Measurements from ENCODE around the gene SH3GLB2. TPM values are rescaled to one million over a fixed set of nuclear protein-coding genes. Genes with fewer than 3 reads are reported as not detected.
"Not testable (repeated sequence)": the region's sequence is repeated elsewhere in the genome, so short reads cannot be mapped to it uniquely, and the experiment has no call there.

SH3GLB2 gene
- total RNA-seq, 2 experiments from 2014 or later: 107 to 109 TPM

GRCh38 chr9:129042016-129042415, 13.9 kb upstream of the SH3GLB2 start:
- H3K27ac Mint-ChIP-seq: no peak overlapping the region
- no peaks in the 10 kb centered on the region for H3K9me3 Mint-ChIP-seq (ENCODE audit: insufficient read depth)
- POLR2A ChIA-PET: no interaction called here
- CTCF ChIA-PET: no interaction called here
- no peaks in the 10 kb centered on the region for H3K27me3 Mint-ChIP-seq (ENCODE audit: low read depth)
- no peak overlapping the region for H3K4me3 Mint-ChIP-seq
- DNase-seq: no peak
- no peak for ATAC-seq
- H3K36me3 Mint-ChIP-seq (ENCODE audit: low read depth): peaks cover 24% of the 10 kb centered on the region
- H3K4me1 Mint-ChIP-seq (ENCODE audit: low read depth): peaks cover 16% of the 10 kb centered on the region

GRCh38 chr9:129040113-129040643, 12.0 kb upstream of the SH3GLB2 start:
- DNase-seq: no peak
- ChIA-PET CTCF (no interaction called here), POLR2A (no interaction called here)
- Mint-ChIP-seq H3K27me3 (ENCODE audit: low read depth) (no peaks in the 10 kb centered on the region), H3K27ac (no peak overlapping the region), H3K36me3 (ENCODE audit: low read depth) (peaks cover 18% of the 10 kb centered on the region), H3K4me3 (no peak overlapping the region), H3K4me1 (ENCODE audit: low read depth) (peaks cover 31% of the 10 kb centered on the region), H3K9me3 (ENCODE audit: insufficient read depth) (no peaks in the 10 kb centered on the region)
- no peak for ATAC-seq

DNA sequence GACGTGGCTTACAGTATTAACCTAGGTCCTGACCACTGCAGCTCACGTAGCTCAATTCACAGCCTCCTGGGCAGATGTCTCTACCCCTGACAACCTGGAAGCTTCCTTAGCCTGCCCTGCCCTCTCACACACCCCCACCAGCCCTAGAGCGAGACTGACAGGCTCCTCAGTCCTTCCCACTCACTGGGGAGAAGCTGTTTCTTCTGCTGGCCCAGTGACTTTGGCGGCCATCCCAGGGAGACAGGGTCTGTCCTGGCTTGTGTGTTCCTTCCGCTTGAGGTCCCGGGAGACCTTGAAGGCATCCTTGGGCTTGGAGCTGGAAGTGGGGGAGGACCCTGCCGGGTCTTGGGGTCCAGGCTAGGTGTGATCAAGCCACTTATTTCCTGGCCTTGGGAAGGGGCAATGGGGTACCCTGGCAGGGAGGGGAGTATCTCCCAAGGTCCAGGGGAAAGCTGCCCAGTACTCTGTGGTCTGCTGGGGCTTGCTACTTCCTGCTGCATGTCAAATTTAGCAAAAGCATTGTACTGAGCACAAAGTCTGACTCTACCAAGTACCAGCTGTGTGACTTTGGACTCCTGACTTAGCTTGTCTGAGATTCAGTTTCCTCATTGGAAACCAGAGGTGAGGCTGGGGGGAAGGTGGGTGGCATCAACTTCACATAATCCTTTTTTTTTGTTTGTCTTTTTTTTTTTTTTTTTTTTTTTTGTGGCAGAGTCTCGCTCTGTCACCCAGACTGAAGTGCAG, 10.2 kb upstream of the SH3GLB2 start:
- Mint-ChIP-seq H3K4me1 (ENCODE audit: low read depth) (peaks cover 31% of the 10 kb centered on the region), H3K36me3 (ENCODE audit: low read depth) (peaks cover 14% of the 10 kb centered on the region), H3K27me3 (ENCODE audit: low read depth) (no peaks in the 10 kb centered on the region), H3K4me3 (peak overlapping the region; percentile 98), H3K9me3 (ENCODE audit: insufficient read depth) (no peaks in the 10 kb centered on the region), H3K27ac (no peak overlapping the region)
- DNase-seq: no peak
- POLR2A ChIA-PET: interaction anchor here (0.6 to 1.8 kb wide), 4 partner anchors 33 to 749 kb away, joined by 3 to 6 read pairs (median 4); partner anchors contain the start of gene PTPA
- ATAC-seq: no peak
- CTCF ChIA-PET: interaction anchor here (1.0 kb wide), 1 partner anchor 10 kb away, joined by 4 read pairs; the partner anchor contains the start of gene SH3GLB2

GRCh38 chr9:129037767-129038098, 9.6 kb upstream of the SH3GLB2 start:
- POLR2A ChIA-PET: interaction anchor here (0.7 to 1.8 kb wide), 3 partner anchors 33 to 748 kb away, joined by 3 to 6 read pairs (median 5); partner anchors contain the start of gene PTPA
- H3K9me3 Mint-ChIP-seq (ENCODE audit: insufficient read depth): no peaks in the 10 kb centered on the region
- H3K4me1 Mint-ChIP-seq (ENCODE audit: low read depth): peaks cover 31% of the 10 kb centered on the region
- H3K27ac Mint-ChIP-seq: no peak overlapping the region
- peak overlapping the region; percentile 98 for H3K4me3 Mint-ChIP-seq
- H3K27me3 Mint-ChIP-seq (ENCODE audit: low read depth): no peaks in the 10 kb centered on the region
- DNase-seq: no peak
- no peak for ATAC-seq
- H3K36me3 Mint-ChIP-seq (ENCODE audit: low read depth): peaks cover 13% of the 10 kb centered on the region
- CTCF ChIA-PET: interaction anchor here (1.0 kb wide), 1 partner anchor 10 kb away, joined by 4 read pairs; the partner anchor contains the start of gene SH3GLB2

DNA sequence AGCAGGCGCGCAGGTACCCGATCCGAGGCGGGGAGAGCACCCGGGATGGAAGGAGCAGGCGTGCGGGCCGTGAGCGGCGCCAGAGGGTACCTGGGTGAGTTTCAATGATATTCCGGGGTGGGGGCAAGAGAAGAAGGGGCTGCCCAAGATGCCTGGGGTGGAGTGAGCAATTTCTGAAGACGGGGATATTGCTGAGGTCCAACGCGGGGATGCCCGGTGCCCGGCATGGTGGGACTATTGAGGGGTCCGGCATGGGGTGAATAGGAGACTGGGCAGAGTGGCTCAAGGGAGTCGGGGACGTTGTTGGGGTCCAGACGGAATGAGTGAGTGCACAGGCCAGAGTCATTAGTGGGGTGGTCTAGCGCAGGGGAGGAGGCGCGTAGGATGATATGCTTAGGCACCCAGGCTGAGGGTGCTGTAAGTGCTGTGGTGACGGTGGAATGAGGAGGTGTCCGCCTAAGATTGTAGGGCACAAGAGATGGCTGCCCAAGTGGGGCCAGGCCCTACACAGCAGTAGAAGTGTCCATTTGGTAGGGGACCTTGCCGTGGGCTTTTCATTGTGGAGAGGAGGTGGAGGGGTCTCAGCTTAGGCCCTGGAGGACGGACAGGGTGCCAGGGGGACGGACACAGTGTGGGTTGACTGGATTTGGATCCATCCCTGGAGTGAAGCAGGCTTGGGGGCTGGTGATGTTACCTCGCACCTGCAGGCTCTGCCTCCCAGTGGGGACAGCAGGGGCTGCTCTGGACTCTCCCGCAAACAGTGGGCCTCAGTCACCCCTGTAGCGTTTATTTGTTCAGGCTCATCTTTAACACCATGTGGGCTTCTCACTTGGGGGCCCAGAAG, 9.0 kb upstream of the SH3GLB2 start:
- ATAC-seq: no peak
- CTCF ChIA-PET: interaction anchor here (0.7 to 1.7 kb wide), 5 partner anchors 9 to 219 kb away, joined by 3 to 7 read pairs (median 4); partner anchors contain the start of genes DOLPP1, ENDOG and SH3GLB2
- peak overlapping the region; percentile 98 for H3K4me3 Mint-ChIP-seq
- peak overlapping the region; percentile 79 for H3K27ac Mint-ChIP-seq
- DNase-seq: no peak
- no peaks in the 10 kb centered on the region for H3K9me3 Mint-ChIP-seq (ENCODE audit: insufficient read depth)
- POLR2A ChIA-PET: interaction anchor here (1.0 to 1.3 kb wide), 2 partner anchors 34 to 44 kb away, joined by 5 read pairs; partner anchors contain the start of gene DOLPP1
- H3K4me1 Mint-ChIP-seq (ENCODE audit: low read depth): peaks cover 31% of the 10 kb centered on the region
- peaks cover 8% of the 10 kb centered on the region for H3K36me3 Mint-ChIP-seq (ENCODE audit: low read depth)
- H3K27me3 Mint-ChIP-seq (ENCODE audit: low read depth): no peaks in the 10 kb centered on the region

GRCh38 chr9:129036241-129036922, 8.3 kb upstream of the SH3GLB2 start, which contains the start of gene MIGA2:
Gene MIGA2, plus strand, starts transcription at chr9:129036626. Its CDS starts 3,969 bp downstream, at chr9:129040595.
- ATAC-seq (peak; percentile 99), DNase-seq (peak; percentile 98)
- H3K27ac Mint-ChIP-seq: peak within 1 kb of the TSS; percentile 79
- POLR2A ChIA-PET: interaction anchor here (1.3 kb wide), 1 partner anchor 45 kb away, joined by 5 read pairs; the partner anchor contains the start of gene DOLPP1
- CTCF ChIA-PET: interaction anchor here (0.7 to 1.7 kb wide), 5 partner anchors 38 to 219 kb away, joined by 3 to 7 read pairs (median 4); partner anchors contain the start of genes DOLPP1 and ENDOG
- H3K4me3 Mint-ChIP-seq: peak within 1 kb of the TSS; percentile 98
- no peaks in the 10 kb centered on the region for H3K9me3 Mint-ChIP-seq (ENCODE audit: insufficient read depth)
- no peaks in the 10 kb centered on the region for H3K27me3 Mint-ChIP-seq (ENCODE audit: low read depth)
- H3K36me3 Mint-ChIP-seq (ENCODE audit: low read depth): peaks cover 2% of the 10 kb centered on the region
- peaks cover 31% of the 10 kb centered on the region for H3K4me1 Mint-ChIP-seq (ENCODE audit: low read depth)

- Mint-ChIP-seq H3K27ac (peak overlapping the region; percentile 79), H3K4me3 (peak overlapping the region; percentile 98), H3K4me1 (ENCODE audit: low read depth) (peaks cover 31% of the 10 kb centered on the region)
- ChIA-PET POLR2A (interaction anchor here (1.3 kb wide), 1 partner anchor 45 kb away, joined by 5 read pairs; the partner anchor contains the start of gene DOLPP1), CTCF (interaction anchor here (1.0 to 1.7 kb wide), 4 partner anchors 38 to 218 kb away, joined by 3 to 7 read pairs (median 4); partner anchors contain the start of genes DOLPP1 and ENDOG)
- not testable (repeated sequence) for H3K27me3 Mint-ChIP-seq (ENCODE audit: low read depth); ATAC-seq; DNase-seq; H3K36me3 Mint-ChIP-seq (ENCODE audit: low read depth); H3K9me3 Mint-ChIP-seq (ENCODE audit: insufficient read depth)
Measured at GRCh38 chr9:129035838-129036237, 7.7 kb upstream of the SH3GLB2 start.

- Mint-ChIP-seq H3K36me3 (ENCODE audit: low read depth) (no peaks in the 10 kb centered on the region), H3K4me3 (no peak overlapping the region), H3K27me3 (ENCODE audit: low read depth) (no peaks in the 10 kb centered on the region), H3K27ac (no peak overlapping the region), H3K4me1 (ENCODE audit: low read depth) (peaks cover 36% of the 10 kb centered on the region), H3K9me3 (ENCODE audit: insufficient read depth) (no peaks in the 10 kb centered on the region)
- ChIA-PET CTCF (interaction anchor here (1.1 kb wide), 1 partner anchor 98 kb away, joined by 3 read pairs; no protein-coding TSS in a partner anchor), POLR2A (no interaction called here)
- no peak for ATAC-seq
- no peak for DNase-seq
Measured at GRCh38 chr9:129033216-129033615, 5.1 kb upstream of the SH3GLB2 start.

- H3K9me3 Mint-ChIP-seq (ENCODE audit: insufficient read depth): no peaks in the 10 kb centered on the region
- no peak overlapping the region for H3K27ac Mint-ChIP-seq
- no peak for ATAC-seq
- POLR2A ChIA-PET: no interaction called here
- H3K4me1 Mint-ChIP-seq (ENCODE audit: low read depth): peaks cover 30% of the 10 kb centered on the region
- H3K36me3 Mint-ChIP-seq (ENCODE audit: low read depth): no peaks in the 10 kb centered on the region
- H3K27me3 Mint-ChIP-seq (ENCODE audit: low read depth): no peaks in the 10 kb centered on the region
- DNase-seq: no peak
- CTCF ChIA-PET: interaction anchor here (1.1 kb wide), 1 partner anchor 99 kb away, joined by 3 read pairs; no protein-coding TSS in a partner anchor
- no peak overlapping the region for H3K4me3 Mint-ChIP-seq
Measured at GRCh38 chr9:129032541-129033159, 4.5 kb upstream of the SH3GLB2 start.

- no peak overlapping the region for H3K27ac Mint-ChIP-seq
- no peak for ATAC-seq
- CTCF ChIA-PET: no interaction called here
Measured at GRCh38 chr9:129031514-129031913, 3.4 kb upstream of the SH3GLB2 start.

More at GRCh38 chr9:129031514-129031913, 3.4 kb upstream of the SH3GLB2 start:
- POLR2A ChIA-PET: no interaction called here
- DNase-seq: no peak
- H3K9me3 Mint-ChIP-seq (ENCODE audit: insufficient read depth): no peaks in the 10 kb centered on the region
- H3K27me3 Mint-ChIP-seq (ENCODE audit: low read depth): no peaks in the 10 kb centered on the region
- H3K36me3 Mint-ChIP-seq (ENCODE audit: low read depth): no peaks in the 10 kb centered on the region
- H3K4me3 Mint-ChIP-seq: no peak overlapping the region
- H3K4me1 Mint-ChIP-seq (ENCODE audit: low read depth): peaks cover 30% of the 10 kb centered on the region
